ENCODE measurements around the gene LTBR. TPM values are rescaled to one million over a fixed set of nuclear protein-coding genes. Genes with fewer than 3 reads are reported as not detected.

LTBR gene
- total and polyA plus RNA-seq, 2 donors (not counting 1 experiment from before 2014, with no cell fraction given): 55.7 to 78.4 TPM

DNA sequence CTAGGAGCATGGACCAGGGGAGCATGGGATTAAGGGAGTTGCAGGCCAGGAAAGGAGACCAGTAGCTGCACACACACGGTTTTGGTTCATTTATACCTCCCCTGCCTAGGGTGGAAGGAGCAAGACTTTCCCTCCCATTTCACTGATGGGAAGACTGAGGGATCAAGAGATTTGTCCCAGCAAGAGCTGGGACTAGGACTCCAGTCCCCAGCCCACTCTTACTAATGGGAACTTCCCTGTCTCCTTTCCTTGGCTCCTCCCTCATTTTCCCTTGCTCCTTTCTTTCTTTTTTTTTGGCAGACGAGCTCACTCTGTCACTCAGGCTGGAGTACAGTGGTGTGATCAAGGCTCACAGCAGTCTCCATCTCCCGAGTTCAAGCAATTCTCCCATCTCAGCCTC is 21.6 kb upstream of the LTBR start:
- Histone ChIP-seq H3K9ac (ENCODE audit: insufficient read depth, low read length) (no peak overlapping the region), H3K27ac (ENCODE audit: insufficient read depth, low read length) (no peak overlapping the region), H2AFZ (ENCODE audit: low read length) (no peak overlapping the region), H3K4me3 (replicated peaks in 1 of 4; ENCODE audit: control extremely low read depth in 1 of 4, insufficient read depth in 1 of 4, low read depth in 3 of 4, low read length in 4 of 4) (no peak overlapping the region), H3K36me3 (ENCODE audit: control insufficient read depth, insufficient read depth, low read length) (no peaks in the 10 kb centered on the region), H3K9me3 (ENCODE audit: control insufficient read depth, insufficient read depth, low read depth, low read length) (no peaks in the 10 kb centered on the region), H3K4me1 (ENCODE audit: control insufficient read depth, extremely low read depth, insufficient read depth, low read length) (peaks cover 2% of the 10 kb centered on the region), H3K27me3 (ENCODE audit: control insufficient read depth, insufficient read depth, low read length) (no peaks in the 10 kb centered on the region), H4K20me1 (ENCODE audit: control insufficient read depth, extremely low read depth, insufficient read depth, low read length) (no peaks in the 10 kb centered on the region), H3K4me2 (ENCODE audit: extremely low read depth, insufficient read depth, low read length) (no peak overlapping the region), H3K79me2 (ENCODE audit: control insufficient read depth, insufficient read depth, low read length) (no peaks in the 10 kb centered on the region)
- no peak for TF ChIP-seq CTCF (conservative IDR thresholded peaks at IDR 0.05 in 1 of 2, IDR thresholded peaks at IDR 0.05 in 1 of 2; ENCODE audit: low read depth in 1 of 2, low read length in 2 of 2)
- TF ChIP-seq EZH2 (IDR thresholded peaks at IDR 0.05; ENCODE audit: low read length, missing control alignments): no peak
- DNase-seq (ENCODE audit: low read depth in 2 of 2): no peak

DNA sequence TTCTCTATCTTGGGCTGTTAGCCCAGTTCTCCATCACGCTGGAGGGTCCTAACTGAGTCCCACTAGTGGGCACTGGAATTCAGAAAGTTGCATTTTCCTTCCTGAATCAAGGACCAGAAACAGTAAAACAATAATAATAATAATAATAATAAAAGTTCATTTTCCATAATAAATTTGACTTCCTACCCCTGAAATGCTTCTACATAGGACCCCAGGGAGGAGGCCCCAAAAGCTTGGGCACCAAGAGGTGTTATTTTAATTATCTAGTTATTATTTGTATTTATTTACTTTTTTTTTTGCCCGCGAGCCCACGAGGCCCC is 21.0 kb upstream of the LTBR start:
- H3K4me2 ChIP-seq (ENCODE audit: extremely low read depth, insufficient read depth, low read length): peak overlapping the region; percentile 51
- H3K27ac ChIP-seq (ENCODE audit: insufficient read depth, low read length): no peak overlapping the region
- H3K9ac ChIP-seq (ENCODE audit: insufficient read depth, low read length): no peak overlapping the region
- H2AFZ ChIP-seq (ENCODE audit: low read length): no peak overlapping the region
- no peaks in the 10 kb centered on the region for H3K79me2 ChIP-seq (ENCODE audit: control insufficient read depth, insufficient read depth, low read length)
- peaks cover 2% of the 10 kb centered on the region for H3K4me1 ChIP-seq (ENCODE audit: control insufficient read depth, extremely low read depth, insufficient read depth, low read length)
- H3K9me3 ChIP-seq (ENCODE audit: control insufficient read depth, insufficient read depth, low read depth, low read length): no peaks in the 10 kb centered on the region
- DNase-seq (ENCODE audit: low read depth in 2 of 2): no peak
- no peaks in the 10 kb centered on the region for H4K20me1 ChIP-seq (ENCODE audit: control insufficient read depth, extremely low read depth, insufficient read depth, low read length)
- TF ChIP-seq CTCF (conservative IDR thresholded peaks at IDR 0.05 in 1 of 2, IDR thresholded peaks at IDR 0.05 in 1 of 2; ENCODE audit: low read depth in 1 of 2, low read length in 2 of 2): no peak
- H3K4me3 ChIP-seq (replicated peaks in 1 of 4; ENCODE audit: control extremely low read depth in 1 of 4, insufficient read depth in 1 of 4, low read depth in 3 of 4, low read length in 4 of 4): peak overlapping the region in 2 of 4 experiments; percentile 40 to 61
- no peaks in the 10 kb centered on the region for H3K27me3 ChIP-seq (ENCODE audit: control insufficient read depth, insufficient read depth, low read length)
- no peaks in the 10 kb centered on the region for H3K36me3 ChIP-seq (ENCODE audit: control insufficient read depth, insufficient read depth, low read length)

GRCh38 chr12:6363330-6364043 is 20.5 kb upstream of the LTBR start:
- Histone ChIP-seq H3K4me1 (ENCODE audit: control insufficient read depth, extremely low read depth, insufficient read depth, low read length) (peaks cover 2% of the 10 kb centered on the region), H3K9ac (ENCODE audit: insufficient read depth, low read length) (peak overlapping the region; percentile 59), H3K27me3 (ENCODE audit: control insufficient read depth, insufficient read depth, low read length) (no peaks in the 10 kb centered on the region), H3K79me2 (ENCODE audit: control insufficient read depth, insufficient read depth, low read length) (no peaks in the 10 kb centered on the region), H3K4me3 (replicated peaks in 1 of 4; ENCODE audit: control extremely low read depth in 1 of 4, insufficient read depth in 1 of 4, low read depth in 3 of 4, low read length in 4 of 4) (peak overlapping the region; percentile 37 to 61 (median 50)), H2AFZ (ENCODE audit: low read length) (peak overlapping the region; percentile 81), H3K4me2 (ENCODE audit: extremely low read depth, insufficient read depth, low read length) (peak overlapping the region; percentile 85), H3K27ac (ENCODE audit: insufficient read depth, low read length) (no peak overlapping the region), H3K36me3 (ENCODE audit: control insufficient read depth, insufficient read depth, low read length) (no peaks in the 10 kb centered on the region), H3K9me3 (ENCODE audit: control insufficient read depth, insufficient read depth, low read depth, low read length) (no peaks in the 10 kb centered on the region), H4K20me1 (ENCODE audit: control insufficient read depth, extremely low read depth, insufficient read depth, low read length) (no peaks in the 10 kb centered on the region)
- DNase-seq (ENCODE audit: low read depth in 2 of 2): peak; percentile 36 to 53
- TF ChIP-seq CTCF (conservative IDR thresholded peaks at IDR 0.05 in 1 of 2, IDR thresholded peaks at IDR 0.05 in 1 of 2; ENCODE audit: low read depth in 1 of 2, low read length in 2 of 2) (no peak), EZH2 (IDR thresholded peaks at IDR 0.05; ENCODE audit: low read length, missing control alignments) (no peak)

Measured in fibroblast of lung (primary cell).